Adrenal gland (tissue), 5 donors: ENCODE results near the gene DAP3.

ENCODE experiments used
- CTCF ChIP-seq, 6 experiments: fragments of 450-650 bp in 4 of 6; fragments of 200-600 bp in 2 of 6; sonication (generic) in 1 of 6; IDR thresholded peaks; 1 replicate in 5 of 6; 2 replicates in 1 of 6; pipeline versions ENCODE4 v1.5.1 to v1.8.0; 2016 to 2021; ENCODE audit warnings: antibody characterized with exemption in 6 of 6, mild to moderate bottlenecking in 2 of 6, moderate library complexity in 1 of 6
- POLR2A ChIP-seq, 2 donors: fragments of 450-650 bp; IDR thresholded peaks; one replicate each; pipeline ENCODE4 v1.6.1; 2017; ENCODE audit warnings: antibody characterized with exemption in 2 of 2, mild to moderate bottlenecking in 2 of 2, moderate library complexity in 1 of 2
- donor health status: DM: no; HTN: no; CAD: no.

GRCh38 chr1:155777582-155777981, 88.7 kb downstream of the DAP3 start:
- no peak for TF ChIP-seq CTCF (IDR thresholded peaks at IDR 0.05)
- no peak for TF ChIP-seq POLR2A (IDR thresholded peaks at IDR 0.05)
